HepG2 (cell line): ENCODE results near the gene SHMT1. TPM values are rescaled to one million over a fixed set of nuclear protein-coding genes. Genes with fewer than 3 reads are reported as not detected.
A peak's percentile ranks its signal among the peaks of the same experiment; 100 is the strongest.

Experiments
- ATAC-seq: fragments of 200-7000 bp; cut with Tn5 transposase; 3 replicates; pipeline ENCODE4 v1.9.1; 2020; ENCODE audit warnings: mild to moderate bottlenecking, moderate library complexity
- BruUV-seq: library from RNA; stranded (reverse); fragments of 400-500 nt; replicated peaks from 2 replicates; lab custom pipeline; 2021; lab: Mats Ljungman, UMichigan
- CTCF ChIA-PET: fragments of 300-600 bp; formaldehyde crosslinking; extraction: SDS; loops from one replicate; lab custom pipeline; 2021; ENCODE audit warnings: low total read pairs, inconsistent platforms, low intra/inter-chr PET ratio; lab: Yijun Ruan, JAX
- POLR2A ChIA-PET: fragments of 350-600 bp; sonication (Branson Sonifier 250); formaldehyde crosslinking; loops from one replicate; lab custom pipeline; 2020; ENCODE audit warnings: antibody characterized with exemption, inconsistent platforms; lab: Yijun Ruan, JAX
- DNase-seq: peaks from one replicate; pipeline ENCODE4 v3.0.0-alpha.2; 2015; ENCODE audit warnings: low spot score
- FAIRE-seq: peaks from 3 replicates; lab custom pipeline; 2011; peaks lifted over from hg19 to GRCh38; lab: Jason Lieb, UNC
- H2AFZ ChIP-seq: one replicate; pipeline ENCODE4 v1.6.1; 2011; ENCODE audit warnings: low read length, inconsistent platforms
- H3K27ac ChIP-seq: fragments of 300-600 bp; 3 replicates; pipeline ENCODE4 v1.8.0; 2011; ENCODE audit warnings: mixed run types, mild to moderate bottlenecking, mixed read lengths, low read length, inconsistent platforms; ENCODE audit not compliant: insufficient read depth; ENCODE audit errors: extremely low read length
- H3K27me3 ChIP-seq, 2 experiments: fragments of 200-600 bp in 1 of 2; 2 replicates in 1 of 2; 3 replicates in 1 of 2; pipeline versions ENCODE4 v1.6.0 to v1.8.0; 2011; ENCODE audit warnings: low read length in 2 of 2, mild to moderate bottlenecking in 2 of 2, moderate library complexity in 2 of 2, inconsistent platforms in 1 of 2; ENCODE audit not compliant: insufficient read depth in 2 of 2, control insufficient read depth in 1 of 2
- H3K36me3 ChIP-seq, 2 experiments: fragments of 200-600 bp in 1 of 2; replicated peaks in 1 of 2; 2 replicates in 1 of 2; 3 replicates in 1 of 2; pipeline versions ENCODE4 v1.5.1 to v1.8.0; 2011; ENCODE audit warnings: low read length in 2 of 2, inconsistent platforms in 1 of 2; ENCODE audit not compliant: insufficient read depth in 2 of 2, control insufficient read depth in 1 of 2
- H3K4me1 ChIP-seq: 2 replicates; pipeline ENCODE4 v1.5.1; 2012; ENCODE audit warnings: low read length, inconsistent platforms; ENCODE audit not compliant: insufficient read depth
- H3K4me2 ChIP-seq: 2 replicates; pipeline ENCODE4 v1.6.0; 2011; ENCODE audit warnings: low read depth, low read length, inconsistent platforms
- H3K4me3 ChIP-seq, 3 experiments: fragments of 200-600 bp in 1 of 3; sonication (generic), shearing (Covaris generic) in 1 of 3; replicated peaks in 1 of 3; 2 replicates each; pipeline ENCODE4 v1.5.1; 2011 to 2016; ENCODE audit warnings: low read length in 3 of 3, inconsistent platforms in 2 of 3, low read depth in 2 of 3, mild to moderate bottlenecking in 2 of 3, control low read depth in 1 of 3, mixed read lengths in 1 of 3; ENCODE audit not compliant: insufficient read depth in 1 of 3
- H3K79me2 ChIP-seq: one replicate; pipeline ENCODE4 v1.6.1; 2011; ENCODE audit warnings: low read length, inconsistent platforms; ENCODE audit not compliant: insufficient read depth
- H3K9ac ChIP-seq: 2 replicates; pipeline ENCODE4 v1.6.0; 2011; ENCODE audit warnings: mild to moderate bottlenecking, low read depth, low read length, inconsistent platforms; ENCODE audit not compliant: insufficient read depth
- H3K9me3 ChIP-seq: 2 replicates; pipeline ENCODE4 v1.5.1; 2012; ENCODE audit warnings: mild to moderate bottlenecking, low read length
- H4K20me1 ChIP-seq: 2 replicates; pipeline ENCODE4 v1.6.0; 2011; ENCODE audit warnings: inconsistent platforms, mild to moderate bottlenecking, low read length, moderate library complexity; ENCODE audit not compliant: insufficient read depth
- CENPT ChIP-seq: sonication (generic); formaldehyde crosslinking; IDR thresholded peaks from 2 replicates; pipeline ENCODE4 v1.8.0; 2022; ENCODE audit warnings: low read depth, mild to moderate bottlenecking, moderate library complexity, missing genetic modification reagents
- FOSL2 ChIP-seq: sonication (generic); formaldehyde crosslinking; IDR thresholded peaks from 2 replicates; pipeline ENCODE4 v1.4.0; 2020; ENCODE audit warnings: missing genetic modification reagents
- GLI4 ChIP-seq: sonication (generic); formaldehyde crosslinking; IDR thresholded peaks from 2 replicates; pipeline ENCODE4 v1.5.1; 2020; ENCODE audit warnings: missing genetic modification reagents, mild to moderate bottlenecking, moderate library complexity, borderline replicate concordance
- MAFK ChIP-seq, 2 experiments: IDR thresholded peaks in 1 of 2; conservative IDR thresholded peaks in 1 of 2; 2 replicates each; pipeline ENCODE4 v1.6.1; 2011; ENCODE audit warnings: improper control_type of control experiment in 2 of 2, low read length in 2 of 2
- NR1H2 ChIP-seq: sonication (generic); formaldehyde crosslinking; IDR thresholded peaks from 2 replicates; pipeline ENCODE4 v1.8.1; 2022; ENCODE audit warnings: low read depth, missing genetic modification reagents, borderline replicate concordance
- ZFP62 ChIP-seq: sonication (generic); formaldehyde crosslinking; IDR thresholded peaks from 2 replicates; pipeline ENCODE4 v1.4.0; 2020; ENCODE audit warnings: missing genetic modification reagents
- ZNF24 ChIP-seq: fragments of 450-650 bp; IDR thresholded peaks from 2 replicates; pipeline ENCODE4 v1.6.1; 2017; ENCODE audit warnings: antibody characterized with exemption, mild to moderate bottlenecking
- ZNF383 ChIP-seq: sonication (generic); formaldehyde crosslinking; IDR thresholded peaks from 2 replicates; pipeline ENCODE4 v1.4.0; 2020; ENCODE audit warnings: missing genetic modification reagents, mild to moderate bottlenecking, borderline replicate concordance
- ZNF572 ChIP-seq: sonication (generic); formaldehyde crosslinking; IDR thresholded peaks from 2 replicates; pipeline ENCODE4 v1.5.1; 2020; ENCODE audit warnings: mild to moderate bottlenecking, missing genetic modification reagents
- ZNF598 ChIP-seq: sonication (generic); formaldehyde crosslinking; IDR thresholded peaks from 2 replicates; pipeline ENCODE4 v1.5.1; 2020; ENCODE audit warnings: mild to moderate bottlenecking, missing genetic modification reagents, borderline replicate concordance
- ZNF670 ChIP-seq: sonication (generic); formaldehyde crosslinking; IDR thresholded peaks from 2 replicates; pipeline ENCODE4 v1.8.0; 2022; ENCODE audit warnings: mild to moderate bottlenecking, missing genetic modification reagents, borderline replicate concordance
- ZNF788 ChIP-seq: sonication (generic); formaldehyde crosslinking; IDR thresholded peaks from 2 replicates; pipeline ENCODE4 v1.5.0; 2020; ENCODE audit warnings: mild to moderate bottlenecking, missing genetic modification reagents, borderline replicate concordance
- ZNF891 ChIP-seq: sonication (generic); formaldehyde crosslinking; IDR thresholded peaks from 2 replicates; pipeline ENCODE4 v1.5.0; 2020; ENCODE audit warnings: mild to moderate bottlenecking, missing genetic modification reagents
- ZZZ3 ChIP-seq: sonication (generic); formaldehyde crosslinking; IDR thresholded peaks from 2 replicates; pipeline ENCODE4 v1.4.0; 2020; ENCODE audit warnings: missing genetic modification reagents, mild to moderate bottlenecking, borderline replicate concordance
- WGBS: methylation state at CpG from one replicate; pipeline ENCODE4 v1.1.6; 2017; ENCODE audit warnings: low lambda C conversion rate; 5-methylcytosine and 5-hydroxymethylcytosine counted together
- in situ Hi-C: cut with HindIII; loops from 2 replicates; pipeline ENCODE4 v1.10.0; 2017; ENCODE audit warnings: low pct_unique_long_range_greater_than_20kb; ENCODE audit not compliant: extremely low pct_ligation_motif_present
- intact Hi-C: fragments of 100-400 bp; cut with micrococcal nuclease; formaldehyde crosslinking; loops from one replicate; pipeline ENCODE4 v1.10.0; 2022; ENCODE audit not compliant: unreplicated experiment
- polyA plus RNA-seq, 8 experiments: library from polyadenylated mRNA; depleted of rRNA in 3 of 8; stranded (reverse) in 7 of 8; unstranded in 1 of 8; fragments of >200 nt; fragmentation: Illumina TruSeq in 4 of 8; extraction: Trizol in 4 of 8; gene quantifications; 2 replicates each; pipeline versions ENCODE4 v1.2.1 to v1.2.3, GENCODE V29; 2011 to 2016; ENCODE audit warnings: low read depth in 4 of 8, missing spikeins in 1 of 8, mixed read lengths in 1 of 8; ENCODE audit not compliant: insufficient read depth in 1 of 8
- total RNA-seq, 5 experiments: library from RNA; depleted of rRNA; stranded (reverse); fragments of >200 nt; fragmentation: Illumina TruSeq; extraction: Trizol; gene quantifications; 2 replicates each; pipeline ENCODE4 v1.2.3, GENCODE V29; 2016; ENCODE audit warnings: low read depth in 1 of 5
- TF ChIP-seq, protein P1 (sequence below): sonication (generic); formaldehyde crosslinking; IDR thresholded peaks from 2 replicates; pipeline ENCODE4 v1.8.0; 2022; ENCODE audit warnings: mild to moderate bottlenecking, missing genetic modification reagents
- TF ChIP-seq, protein P2 (sequence below), 2 experiments: IDR thresholded peaks; 2 replicates each; pipeline ENCODE4 v1.6.1; 2011 to 2012; ENCODE audit warnings: low read length in 2 of 2, borderline replicate concordance in 1 of 2, low read depth in 1 of 2, mild to moderate bottlenecking in 1 of 2, moderate library complexity in 1 of 2
- TF ChIP-seq, protein P3 (sequence below): sonication (generic); formaldehyde crosslinking; IDR thresholded peaks from 2 replicates; pipeline ENCODE4 v1.5.1; 2020; ENCODE audit warnings: missing genetic modification reagents, mild to moderate bottlenecking, borderline replicate concordance

The SHMT1 gene
- total and polyA plus RNA-seq, 2 of the 13 experiments (the other 11 are each of a cell fraction or from before 2014, with no cell fraction given) = 21.3 to 48.8 TPM

DNA sequence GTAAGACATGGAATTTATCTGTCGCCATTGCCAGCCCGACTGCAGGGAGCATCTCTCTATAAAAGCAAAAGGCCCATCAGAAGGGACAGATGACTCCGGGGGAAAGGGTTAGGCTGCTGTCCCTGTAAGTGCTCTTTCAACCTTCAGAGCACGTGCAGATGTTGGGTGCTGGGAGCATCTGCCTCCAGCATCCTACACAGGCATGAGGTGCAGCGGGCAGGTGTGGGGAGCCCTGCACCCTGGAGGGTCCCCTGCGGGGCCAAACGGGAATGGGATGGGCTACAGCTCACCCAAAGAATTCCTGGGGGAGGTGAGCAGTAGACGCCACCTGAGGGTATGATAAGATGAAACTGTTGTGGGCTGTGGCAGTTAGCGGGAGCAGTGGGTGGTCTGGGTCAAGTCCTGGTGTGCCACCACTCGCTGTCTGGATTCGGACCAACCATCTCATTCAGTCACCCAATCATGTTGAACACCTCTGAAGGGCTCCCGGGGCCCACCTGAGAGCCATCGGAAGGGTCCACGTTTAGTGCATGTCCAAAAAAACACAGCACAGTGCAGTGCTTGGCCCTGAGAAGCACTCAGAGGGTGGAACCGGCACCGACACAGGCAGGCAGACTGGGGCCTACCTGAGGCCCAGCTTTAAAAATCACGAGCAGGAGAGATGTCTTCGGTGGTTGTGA, 44.4 kb downstream of the SHMT1 start (continued):
- no peak for TF ChIP-seq GLI4 (CRISPR knock-in tag)
- TF ChIP-seq CENPT = no peak
- TF ChIP-seq FOSL2 (CRISPR knock-in tag) = no peak
- no peak for TF ChIP-seq ZNF788 (CRISPR knock-in tag)
- TF ChIP-seq ZNF24 = no peak
- TF ChIP-seq, all 625 proteins: peak for 0

DNA sequence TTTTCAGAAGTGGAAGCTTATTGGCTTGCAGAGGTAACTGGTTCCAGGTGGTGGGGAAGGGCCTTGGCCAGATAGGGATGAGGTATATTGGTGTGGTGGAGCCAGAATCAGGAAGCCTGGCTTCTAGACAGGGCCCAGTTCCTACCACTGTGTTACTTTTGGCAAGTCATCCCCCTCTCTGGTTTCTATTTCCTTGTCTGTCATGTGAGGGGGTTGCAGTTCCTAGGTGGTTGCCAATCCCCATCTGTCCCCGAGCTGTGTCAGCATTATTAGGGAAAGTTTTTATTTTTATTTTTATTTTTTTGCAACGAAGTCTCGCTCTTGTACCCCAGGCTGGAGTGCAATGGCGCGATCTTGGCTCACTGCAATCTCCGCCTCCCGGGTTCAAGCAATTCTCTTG, 45.2 kb downstream of the SHMT1 start:
- Histone ChIP-seq H3K9ac (peak overlapping the region; percentile 41; the same call in 1 of the 2 replicates), H3K79me2 (peaks cover 70% of the 10 kb centered on the region), H3K4me1 (peaks cover 60% of the 10 kb centered on the region), H3K36me3 (peaks cover 11 to 14% of the 10 kb centered on the region in 2 experiments; a peak in 4 of 5 replicates), H3K27ac (no peak overlapping the region), H4K20me1 (peaks cover 18% of the 10 kb centered on the region), H2AFZ (no peak overlapping the region), H3K9me3 (no peaks in the 10 kb centered on the region), H3K4me2 (peak overlapping the region; percentile 92), H3K27me3 (no peaks in the 10 kb centered on the region; a peak in 1 of 5 replicates), H3K4me3 (peak overlapping the region in 2 of 3 experiments; percentile 12 to 50; a peak in 3 of 6 replicates)
- no TSS peak for BruUV-seq
- intact Hi-C loops = loop anchor here (5.0 to 10.0 kb wide), 2 partner anchors 47 to 61 kb away; partner anchors contain the start of genes FLII and SHMT1
- POLR2A ChIA-PET = no interaction called here
- FAIRE-seq = no peak
- ATAC-seq = no peak
- CTCF ChIA-PET = interaction anchor here (1.2 kb wide), 1 partner anchor 70 kb away, joined by 3 read pairs; no protein-coding TSS in a partner anchor
- in situ Hi-C loops = no loop called here
- WGBS = 96% methylated on average over 7 of the region's 7 CpGs
- DNase-seq = no peak
- TF ChIP-seq NR1H2 (CRISPR knock-in tag) = no peak
- TF ChIP-seq, protein P1, sequence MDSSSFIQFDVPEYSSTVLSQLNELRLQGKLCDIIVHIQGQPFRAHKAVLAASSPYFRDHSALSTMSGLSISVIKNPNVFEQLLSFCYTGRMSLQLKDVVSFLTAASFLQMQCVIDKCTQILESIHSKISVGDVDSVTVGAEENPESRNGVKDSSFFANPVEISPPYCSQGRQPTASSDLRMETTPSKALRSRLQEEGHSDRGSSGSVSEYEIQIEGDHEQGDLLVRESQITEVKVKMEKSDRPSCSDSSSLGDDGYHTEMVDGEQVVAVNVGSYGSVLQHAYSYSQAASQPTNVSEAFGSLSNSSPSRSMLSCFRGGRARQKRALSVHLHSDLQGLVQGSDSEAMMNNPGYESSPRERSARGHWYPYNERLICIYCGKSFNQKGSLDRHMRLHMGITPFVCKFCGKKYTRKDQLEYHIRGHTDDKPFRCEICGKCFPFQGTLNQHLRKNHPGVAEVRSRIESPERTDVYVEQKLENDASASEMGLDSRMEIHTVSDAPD (CRISPR knock-in tag) = no peak
- TF ChIP-seq ZZZ3 = no peak
- TF ChIP-seq, protein P2, sequence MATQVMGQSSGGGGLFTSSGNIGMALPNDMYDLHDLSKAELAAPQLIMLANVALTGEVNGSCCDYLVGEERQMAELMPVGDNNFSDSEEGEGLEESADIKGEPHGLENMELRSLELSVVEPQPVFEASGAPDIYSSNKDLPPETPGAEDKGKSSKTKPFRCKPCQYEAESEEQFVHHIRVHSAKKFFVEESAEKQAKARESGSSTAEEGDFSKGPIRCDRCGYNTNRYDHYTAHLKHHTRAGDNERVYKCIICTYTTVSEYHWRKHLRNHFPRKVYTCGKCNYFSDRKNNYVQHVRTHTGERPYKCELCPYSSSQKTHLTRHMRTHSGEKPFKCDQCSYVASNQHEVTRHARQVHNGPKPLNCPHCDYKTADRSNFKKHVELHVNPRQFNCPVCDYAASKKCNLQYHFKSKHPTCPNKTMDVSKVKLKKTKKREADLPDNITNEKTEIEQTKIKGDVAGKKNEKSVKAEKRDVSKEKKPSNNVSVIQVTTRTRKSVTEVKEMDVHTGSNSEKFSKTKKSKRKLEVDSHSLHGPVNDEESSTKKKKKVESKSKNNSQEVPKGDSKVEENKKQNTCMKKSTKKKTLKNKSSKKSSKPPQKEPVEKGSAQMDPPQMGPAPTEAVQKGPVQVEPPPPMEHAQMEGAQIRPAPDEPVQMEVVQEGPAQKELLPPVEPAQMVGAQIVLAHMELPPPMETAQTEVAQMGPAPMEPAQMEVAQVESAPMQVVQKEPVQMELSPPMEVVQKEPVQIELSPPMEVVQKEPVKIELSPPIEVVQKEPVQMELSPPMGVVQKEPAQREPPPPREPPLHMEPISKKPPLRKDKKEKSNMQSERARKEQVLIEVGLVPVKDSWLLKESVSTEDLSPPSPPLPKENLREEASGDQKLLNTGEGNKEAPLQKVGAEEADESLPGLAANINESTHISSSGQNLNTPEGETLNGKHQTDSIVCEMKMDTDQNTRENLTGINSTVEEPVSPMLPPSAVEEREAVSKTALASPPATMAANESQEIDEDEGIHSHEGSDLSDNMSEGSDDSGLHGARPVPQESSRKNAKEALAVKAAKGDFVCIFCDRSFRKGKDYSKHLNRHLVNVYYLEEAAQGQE (IDR thresholded peaks at IDR 0.05; ENCODE audit: borderline replicate concordance in 1 of 2, low read depth in 1 of 2, low read length in 2 of 2) = no peak
- no peak for TF ChIP-seq ZNF383
- TF ChIP-seq ZNF572 = no peak
- TF ChIP-seq, protein P3, sequence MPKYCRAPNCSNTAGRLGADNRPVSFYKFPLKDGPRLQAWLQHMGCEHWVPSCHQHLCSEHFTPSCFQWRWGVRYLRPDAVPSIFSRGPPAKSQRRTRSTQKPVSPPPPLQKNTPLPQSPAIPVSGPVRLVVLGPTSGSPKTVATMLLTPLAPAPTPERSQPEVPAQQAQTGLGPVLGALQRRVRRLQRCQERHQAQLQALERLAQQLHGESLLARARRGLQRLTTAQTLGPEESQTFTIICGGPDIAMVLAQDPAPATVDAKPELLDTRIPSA (CRISPR knock-in tag) = no peak
- no peak for TF ChIP-seq ZNF670 (CRISPR knock-in tag)
- no peak for TF ChIP-seq ZFP62 (CRISPR knock-in tag)
- TF ChIP-seq ZNF598 (CRISPR knock-in tag) = no peak
- TF ChIP-seq ZNF891 = no peak
- peak in 1 of 2 experiments; percentile 66; a peak in 2 of 4 replicates for TF ChIP-seq MAFK (conservative IDR thresholded peaks at IDR 0.05 in 1 of 2, IDR thresholded peaks at IDR 0.05 in 1 of 2; ENCODE audit: low read length in 2 of 2)
